Spleen (tissue), 11 donors: ENCODE results near the gene CCDC134. TPM values are rescaled to one million over a fixed set of nuclear protein-coding genes. Genes with fewer than 3 reads are reported as not detected.

ENCODE experiments used
- DNase-seq: peaks from one replicate; pipeline ENCODE4 v3.0.0-alpha.2; 2020
- H3K27ac ChIP-seq, 8 donors: fragments of 200-600 bp; sonication (generic) in 7 of 8; 1 replicate in 4 of 8; 2 replicates in 4 of 8; pipeline versions ENCODE4 v1.5.0 to v1.8.0; 2016 to 2021; ENCODE audit warnings: inconsistent platforms in 4 of 8, mild to moderate bottlenecking in 4 of 8, moderate library complexity in 1 of 8
- H3K27me3 ChIP-seq, 7 donors: fragments of 200-600 bp; sonication (generic) in 6 of 7; replicated peaks in 1 of 7; 1 replicate in 4 of 7; 2 replicates in 3 of 7; pipeline versions ENCODE4 v1.5.0 to v1.8.0; 2016 to 2021; ENCODE audit warnings: inconsistent platforms in 3 of 7, mild to moderate bottlenecking in 1 of 7
- H3K36me3 ChIP-seq, 6 donors: fragments of 200-600 bp; sonication (generic) in 5 of 6; 1 replicate in 4 of 6; 2 replicates in 2 of 6; pipeline versions ENCODE4 v1.5.0 to v1.8.0; 2016 to 2021; ENCODE audit warnings: inconsistent platforms in 2 of 6
- H3K4me1 ChIP-seq, 6 donors: fragments of 200-600 bp; sonication (generic) in 5 of 6; 1 replicate in 3 of 6; 2 replicates in 3 of 6; pipeline versions ENCODE4 v1.5.0 to v1.8.0; 2016 to 2021; ENCODE audit warnings: inconsistent platforms in 3 of 6
- H3K4me3 ChIP-seq, 8 donors: fragments of 200-600 bp; sonication (generic) in 7 of 8; 1 replicate in 4 of 8; 2 replicates in 4 of 8; pipeline versions ENCODE4 v1.5.0 to v1.8.0; 2016 to 2021; ENCODE audit warnings: inconsistent platforms in 4 of 8, mild to moderate bottlenecking in 4 of 8, moderate library complexity in 2 of 8
- H3K9me3 ChIP-seq, 8 donors: fragments of 200-600 bp; sonication (generic) in 7 of 8; 1 replicate in 4 of 8; 2 replicates in 4 of 8; pipeline versions ENCODE4 v1.5.0 to v1.8.0; 2016 to 2021; ENCODE audit warnings: inconsistent platforms in 4 of 8
- POLR2A ChIP-seq, 3 donors: fragments of 450-650 bp; IDR thresholded peaks; one replicate each; pipeline ENCODE4 v1.5.1; 2017; ENCODE audit warnings: antibody characterized with exemption in 3 of 3, mild to moderate bottlenecking in 1 of 3
- POLR2AphosphoS5 ChIP-seq, 3 donors: sonication (generic); formaldehyde crosslinking; IDR thresholded peaks; one replicate each; pipeline ENCODE4 v1.5.1; 2017; ENCODE audit warnings: antibody characterized with exemption in 3 of 3
- WGBS, 5 donors: extraction: QIAGEN DNeasy Blood & Tissue Kit in 3 of 5; methylation state at CpG; one replicate each; pipeline versions ENCODE4 v1.1.5 to v1.1.7; 2013 to 2018; 5-methylcytosine and 5-hydroxymethylcytosine counted together
- intact Hi-C: fragments of 100-400 bp; cut with DNase I; formaldehyde crosslinking; loops from one replicate; pipeline ENCODE4 v1.15.0; 2023; ENCODE audit warnings: low total_unique reads
- polyA plus RNA-seq, 3 donors: library from polyadenylated mRNA; stranded (reverse); fragments of 200-250 nt; gene quantifications; one replicate each; pipeline ENCODE4 v1.2.1, GENCODE V29; 2013
- total RNA-seq, 7 donors: library from RNA; depleted of rRNA in 3 of 7; stranded (reverse); fragments of >200 nt in 3 of 7; fragmentation: NEBNext Ultra II Directional in 4 of 7; extraction: Animal tissue kit (Norgen Biotek cat#: 25700) in 4 of 7; gene quantifications; one replicate each; pipeline versions ENCODE4 v1.1.0 to v1.2.1, GENCODE V29; 2016 to 2021
- TF ChIP-seq, protein P1 (sequence below), 11 experiments: fragments of 200-600 bp in 7 of 11; fragments of 450-650 bp in 4 of 11; sonication (generic) in 4 of 11; IDR thresholded peaks in 8 of 11; conservative IDR thresholded peaks in 3 of 11; 1 replicate in 7 of 11; 2 replicates in 4 of 11; pipeline versions ENCODE4 v1.4.0 to v1.8.0; 2016 to 2021; ENCODE audit warnings: antibody characterized with exemption in 11 of 11, inconsistent platforms in 4 of 11, mild to moderate bottlenecking in 1 of 11
- donor health status: healthy with polysubstance abuse.
- donor health status: DM: no; HTN: no; CAD: no; lungs with moderate emphysema.
- donor health status: DM: no; HTN: no; CAD: no.
- donor health status: Bipolar disorder and iron deficiency.
- donor health status: healthy.
- donor health status: DM: no; HTN: no; CAD: no.
- donor health status: DM: yes; HTN: yes; CAD: no.

The CCDC134 gene
- total and polyA plus RNA-seq, 10 donors, result 0.54 to 11.8 (median 9.3) TPM

DNA sequence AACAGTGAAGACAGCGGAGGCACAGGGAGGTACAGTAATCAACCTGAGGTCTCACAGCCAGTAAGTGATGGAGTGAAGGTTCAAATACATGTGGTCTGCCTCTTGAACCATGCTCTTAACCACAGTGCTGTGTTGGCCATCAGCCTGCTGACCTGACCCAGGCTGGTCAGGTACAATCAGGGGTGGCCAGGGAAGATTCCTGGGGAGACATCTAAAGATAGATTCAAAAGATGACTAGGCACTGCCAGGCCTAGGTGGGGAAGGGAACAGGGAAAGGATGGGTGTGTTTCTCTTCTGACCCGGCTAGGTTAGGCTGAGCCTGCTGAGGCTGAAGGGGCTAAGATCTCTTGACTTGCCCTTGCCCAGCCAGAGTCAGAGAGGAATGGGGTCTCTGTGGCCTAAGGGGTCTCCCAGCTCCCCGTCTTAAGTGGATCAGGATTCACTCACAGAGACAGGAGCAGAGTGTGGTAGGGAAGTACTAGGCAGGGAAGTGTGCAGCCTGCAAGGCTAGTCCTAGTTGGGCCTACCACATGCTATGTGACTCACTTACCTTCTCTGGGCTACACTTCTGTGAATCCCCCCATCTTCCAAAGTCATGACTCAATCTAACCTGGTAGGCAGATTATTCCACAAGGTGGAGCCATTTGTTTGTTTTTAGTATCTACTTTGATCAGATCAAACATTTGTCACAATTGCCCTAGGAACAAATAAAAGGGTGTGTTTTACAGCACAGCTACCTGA, 22.0 kb downstream of the CCDC134 start:
- intact Hi-C loops, result loop anchor here (5.0 kb wide), 1 partner anchor 120 kb away; no protein-coding TSS in a partner anchor
- Histone ChIP-seq H3K27me3 (no peaks in the 10 kb centered on the region), H3K36me3 (peaks cover 0 to 57% (median 3%) of the 10 kb centered on the region in 6 donors), H3K4me3 (no peak overlapping the region), H3K9me3 (no peaks in the 10 kb centered on the region), H3K4me1 (peaks cover 10 to 51% (median 30%) of the 10 kb centered on the region in 6 donors), H3K27ac (peak overlapping the region in 1 of 8 donors; percentile 1)
- TF ChIP-seq POLR2AphosphoS5 (IDR thresholded peaks at IDR 0.05), result no peak
- TF ChIP-seq, protein P1, sequence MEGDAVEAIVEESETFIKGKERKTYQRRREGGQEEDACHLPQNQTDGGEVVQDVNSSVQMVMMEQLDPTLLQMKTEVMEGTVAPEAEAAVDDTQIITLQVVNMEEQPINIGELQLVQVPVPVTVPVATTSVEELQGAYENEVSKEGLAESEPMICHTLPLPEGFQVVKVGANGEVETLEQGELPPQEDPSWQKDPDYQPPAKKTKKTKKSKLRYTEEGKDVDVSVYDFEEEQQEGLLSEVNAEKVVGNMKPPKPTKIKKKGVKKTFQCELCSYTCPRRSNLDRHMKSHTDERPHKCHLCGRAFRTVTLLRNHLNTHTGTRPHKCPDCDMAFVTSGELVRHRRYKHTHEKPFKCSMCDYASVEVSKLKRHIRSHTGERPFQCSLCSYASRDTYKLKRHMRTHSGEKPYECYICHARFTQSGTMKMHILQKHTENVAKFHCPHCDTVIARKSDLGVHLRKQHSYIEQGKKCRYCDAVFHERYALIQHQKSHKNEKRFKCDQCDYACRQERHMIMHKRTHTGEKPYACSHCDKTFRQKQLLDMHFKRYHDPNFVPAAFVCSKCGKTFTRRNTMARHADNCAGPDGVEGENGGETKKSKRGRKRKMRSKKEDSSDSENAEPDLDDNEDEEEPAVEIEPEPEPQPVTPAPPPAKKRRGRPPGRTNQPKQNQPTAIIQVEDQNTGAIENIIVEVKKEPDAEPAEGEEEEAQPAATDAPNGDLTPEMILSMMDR (IDR thresholded peaks at IDR 0.05 in 8 of 11, conservative IDR thresholded peaks at IDR 0.05 in 3 of 11), result peak; percentile 41 to 79 (median 68)
- DNase-seq, result no peak
- WGBS, 5 donors, result 89 to 98% (median 89%) methylated on average over 3 of the region's 3 CpGs

DNA sequence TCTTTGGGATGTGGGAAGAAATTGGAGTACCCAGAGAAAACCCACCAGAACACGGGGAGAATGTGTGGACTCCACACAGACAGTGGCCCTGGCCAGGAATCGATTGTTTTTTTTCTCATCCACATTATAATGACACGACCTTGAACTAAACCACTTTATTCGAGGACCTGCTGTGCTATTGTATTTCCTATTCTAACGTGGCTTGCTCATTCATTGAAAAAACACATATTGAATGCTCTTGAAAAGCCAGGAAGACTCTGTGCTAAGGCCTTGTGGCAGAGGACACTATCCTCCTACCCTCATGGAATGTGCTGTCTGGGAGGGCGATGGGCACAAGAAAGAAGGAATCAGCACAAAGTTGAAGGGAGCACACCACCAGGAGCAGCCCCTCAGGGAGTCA, 23.3 kb downstream of the CCDC134 start:
- 66 to 88% (median 78%) methylated on average over 6 of the region's 6 CpGs for WGBS, 5 donors
- TF ChIP-seq, protein P1 (IDR thresholded peaks at IDR 0.05 in 8 of 11, conservative IDR thresholded peaks at IDR 0.05 in 3 of 11), result no peak
- no peak for TF ChIP-seq POLR2A (IDR thresholded peaks at IDR 0.05)
- TF ChIP-seq POLR2AphosphoS5 (IDR thresholded peaks at IDR 0.05), result no peak
- Histone ChIP-seq H3K4me1 (peaks cover 10 to 57% (median 30%) of the 10 kb centered on the region in 6 donors), H3K27me3 (no peaks in the 10 kb centered on the region), H3K27ac (peak overlapping the region in 2 of 8 donors; percentile 4 to 26), H3K9me3 (no peaks in the 10 kb centered on the region), H3K36me3 (peaks cover 0 to 46% (median 3%) of the 10 kb centered on the region in 6 donors), H3K4me3 (no peak overlapping the region)
- intact Hi-C loops, result loop anchor here (5.0 kb wide), 1 partner anchor 119 kb away; no protein-coding TSS in a partner anchor
- no peak for DNase-seq

DNA sequence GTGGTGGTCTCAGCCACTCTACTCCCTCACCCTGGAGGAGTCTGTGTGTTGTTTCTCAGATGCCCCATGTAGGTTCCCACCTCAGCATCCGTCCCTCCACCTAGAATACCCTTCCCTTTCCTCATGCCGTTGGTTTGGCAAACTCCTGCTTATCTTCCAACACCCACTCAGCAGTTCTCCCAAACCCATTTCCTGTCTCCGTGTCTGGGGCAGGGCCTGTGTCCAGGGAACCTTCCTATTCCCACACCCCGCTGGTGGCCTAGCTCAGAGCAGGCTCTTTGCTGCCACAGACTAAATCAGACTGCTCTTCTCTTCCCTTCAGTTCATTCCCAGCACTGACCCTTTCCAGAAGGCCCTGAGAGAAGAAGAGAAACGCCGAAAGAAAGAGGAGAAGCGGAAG, 24.9 kb downstream of the CCDC134 start:
- peaks cover 0 to 30% (median 3%) of the 10 kb centered on the region in 6 donors for H3K36me3 ChIP-seq
- peak in 2 of 3 donors; percentile 18 to 30 for TF ChIP-seq POLR2AphosphoS5 (IDR thresholded peaks at IDR 0.05)
- TF ChIP-seq, protein P1 (IDR thresholded peaks at IDR 0.05 in 8 of 11, conservative IDR thresholded peaks at IDR 0.05 in 3 of 11), result no peak
- no peak for TF ChIP-seq POLR2A (IDR thresholded peaks at IDR 0.05)
- peaks cover 10 to 62% (median 30%) of the 10 kb centered on the region in 6 donors for H3K4me1 ChIP-seq
- intact Hi-C loops, result no loop called here
- peak overlapping the region; percentile 13 to 74 (median 61) for H3K27ac ChIP-seq
- DNase-seq, result no peak
- no peaks in the 10 kb centered on the region for H3K27me3 ChIP-seq
- H3K9me3 ChIP-seq, result no peaks in the 10 kb centered on the region
- H3K4me3 ChIP-seq, result no peak overlapping the region
- WGBS, 5 donors, result 55 to 72% (median 63%) methylated on average over 7 of the region's 7 CpGs

DNA sequence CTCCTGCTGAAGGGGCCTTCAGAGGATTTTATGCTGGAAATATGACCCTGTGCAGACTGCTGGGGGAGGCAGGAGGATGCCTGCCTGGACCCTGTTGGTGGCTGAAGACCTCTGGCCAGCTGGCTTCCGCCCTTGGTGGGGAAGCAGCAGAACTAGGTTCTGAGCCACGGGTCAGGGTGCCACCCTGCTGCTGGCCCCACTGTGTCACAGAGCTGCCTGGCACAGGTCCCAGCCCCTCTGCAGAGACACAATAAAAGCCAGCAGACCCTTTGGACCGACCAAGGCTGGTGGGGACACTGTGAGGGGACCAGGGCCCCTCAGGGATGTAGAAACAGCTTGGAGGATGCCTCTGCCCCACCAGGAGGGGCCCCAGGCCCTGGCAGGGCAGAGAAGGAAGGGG, 25.5 kb downstream of the CCDC134 start:
- intact Hi-C loops, result no loop called here
- H3K36me3 ChIP-seq, result peaks cover 0 to 28% (median 3%) of the 10 kb centered on the region in 6 donors

More for the DNA sequence above, 25.5 kb downstream of the CCDC134 start:
- no peak overlapping the region for H3K4me3 ChIP-seq
- DNase-seq, result no peak
- TF ChIP-seq POLR2A (IDR thresholded peaks at IDR 0.05) (no peak), POLR2AphosphoS5 (IDR thresholded peaks at IDR 0.05) (no peak)
- TF ChIP-seq, protein P1 (IDR thresholded peaks at IDR 0.05 in 8 of 11, conservative IDR thresholded peaks at IDR 0.05 in 3 of 11), result no peak
- 40 to 73% (median 66%) methylated on average over 1 to 3 of the region's 3 CpGs for WGBS, 5 donors
- no peaks in the 10 kb centered on the region for H3K27me3 ChIP-seq
- no peaks in the 10 kb centered on the region for H3K9me3 ChIP-seq
- H3K4me1 ChIP-seq, result peaks cover 10 to 69% (median 30%) of the 10 kb centered on the region in 6 donors
- H3K27ac ChIP-seq, result peak overlapping the region; percentile 13 to 74 (median 61)
